Measurements from ENCODE around the gene IL18RAP.

- TF ChIP-seq CTCF (conservative IDR thresholded peaks at IDR 0.05; ENCODE audit: low read depth in 2 of 2) (no peak), EZH2 (IDR thresholded peaks at IDR 0.05; ENCODE audit: low read depth, unreplicated experiment) (no peak), POLR2AphosphoS5 (IDR thresholded peaks at IDR 0.05; ENCODE audit: low read depth) (no peak), JUNB (IDR thresholded peaks at IDR 0.05; ENCODE audit: unreplicated experiment) (no peak), CREB1 (CRISPR knock-in tag; IDR thresholded peaks at IDR 0.05; ENCODE audit: low read depth) (no peak), EZH2phosphoT487 (IDR thresholded peaks at IDR 0.05; ENCODE audit: unreplicated experiment) (no peak), ZNF114 (CRISPR knock-in tag; IDR thresholded peaks at IDR 0.05) (no peak), ZNF331 (CRISPR knock-in tag; IDR thresholded peaks at IDR 0.05; ENCODE audit: low read depth) (no peak), ZNF462 (CRISPR knock-in tag; IDR thresholded peaks at IDR 0.05) (no peak), NANOG (IDR thresholded peaks at IDR 0.05; ENCODE audit: borderline replicate concordance) (no peak), ETS1 (IDR thresholded peaks at IDR 0.05) (no peak)
- TF ChIP-seq, protein P1, sequence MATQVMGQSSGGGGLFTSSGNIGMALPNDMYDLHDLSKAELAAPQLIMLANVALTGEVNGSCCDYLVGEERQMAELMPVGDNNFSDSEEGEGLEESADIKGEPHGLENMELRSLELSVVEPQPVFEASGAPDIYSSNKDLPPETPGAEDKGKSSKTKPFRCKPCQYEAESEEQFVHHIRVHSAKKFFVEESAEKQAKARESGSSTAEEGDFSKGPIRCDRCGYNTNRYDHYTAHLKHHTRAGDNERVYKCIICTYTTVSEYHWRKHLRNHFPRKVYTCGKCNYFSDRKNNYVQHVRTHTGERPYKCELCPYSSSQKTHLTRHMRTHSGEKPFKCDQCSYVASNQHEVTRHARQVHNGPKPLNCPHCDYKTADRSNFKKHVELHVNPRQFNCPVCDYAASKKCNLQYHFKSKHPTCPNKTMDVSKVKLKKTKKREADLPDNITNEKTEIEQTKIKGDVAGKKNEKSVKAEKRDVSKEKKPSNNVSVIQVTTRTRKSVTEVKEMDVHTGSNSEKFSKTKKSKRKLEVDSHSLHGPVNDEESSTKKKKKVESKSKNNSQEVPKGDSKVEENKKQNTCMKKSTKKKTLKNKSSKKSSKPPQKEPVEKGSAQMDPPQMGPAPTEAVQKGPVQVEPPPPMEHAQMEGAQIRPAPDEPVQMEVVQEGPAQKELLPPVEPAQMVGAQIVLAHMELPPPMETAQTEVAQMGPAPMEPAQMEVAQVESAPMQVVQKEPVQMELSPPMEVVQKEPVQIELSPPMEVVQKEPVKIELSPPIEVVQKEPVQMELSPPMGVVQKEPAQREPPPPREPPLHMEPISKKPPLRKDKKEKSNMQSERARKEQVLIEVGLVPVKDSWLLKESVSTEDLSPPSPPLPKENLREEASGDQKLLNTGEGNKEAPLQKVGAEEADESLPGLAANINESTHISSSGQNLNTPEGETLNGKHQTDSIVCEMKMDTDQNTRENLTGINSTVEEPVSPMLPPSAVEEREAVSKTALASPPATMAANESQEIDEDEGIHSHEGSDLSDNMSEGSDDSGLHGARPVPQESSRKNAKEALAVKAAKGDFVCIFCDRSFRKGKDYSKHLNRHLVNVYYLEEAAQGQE (IDR thresholded peaks at IDR 0.05; ENCODE audit: unreplicated experiment) = no peak
Observed at GRCh38 chr2:102460467-102460866, 37.5 kb downstream of the IL18RAP start.

Measured in GM23338 (cell line).